Large intestine (tissue), 3 donors: ENCODE data around the gene GRIK5. TPM values are rescaled to one million over a fixed set of nuclear protein-coding genes. Genes with fewer than 3 reads are reported as not detected.

Experiments
- DNase-seq, 2 donors: peaks; one replicate each; pipeline versions ENCODE4 v3.0.0 to v3.0.0-alpha.2; 2013
- H3K27ac ChIP-seq: one replicate; pipeline ENCODE4 v1.5.1; 2013; ENCODE audit warnings: low read length
- H3K27me3 ChIP-seq: 2 replicates; pipeline ENCODE4 v1.6.1; 2013; ENCODE audit warnings: low read length; ENCODE audit not compliant: control insufficient read depth, insufficient read depth
- H3K36me3 ChIP-seq: 2 replicates; pipeline ENCODE4 v1.6.1; 2013; ENCODE audit warnings: low read length; ENCODE audit not compliant: control insufficient read depth, insufficient read depth
- H3K4me1 ChIP-seq: one replicate; pipeline ENCODE4 v1.6.1; 2013; ENCODE audit warnings: low read length; ENCODE audit not compliant: control insufficient read depth, insufficient read depth
- H3K4me3 ChIP-seq: one replicate; pipeline ENCODE4 v1.5.1; 2013; ENCODE audit warnings: low read length
- H3K9me3 ChIP-seq: one replicate; pipeline ENCODE4 v1.6.1; 2013; ENCODE audit warnings: mild to moderate bottlenecking, low read depth, low read length, moderate library complexity; ENCODE audit not compliant: control insufficient read depth
- WGBS: methylation state at CpG from one replicate; pipeline ENCODE4 v1.1.5; 2013; ENCODE audit warnings: low lambda C conversion rate; ENCODE audit not compliant: insufficient coverage; 5-methylcytosine and 5-hydroxymethylcytosine counted together
- polyA plus RNA-seq: library from polyadenylated mRNA; unstranded; fragments of 120-200 nt; gene quantifications from one replicate; pipeline ENCODE4 v1.2.1, GENCODE V29; 2013

Gene GRIK5
- polyA plus RNA-seq, 1 donor = 4.7 TPM

DNA sequence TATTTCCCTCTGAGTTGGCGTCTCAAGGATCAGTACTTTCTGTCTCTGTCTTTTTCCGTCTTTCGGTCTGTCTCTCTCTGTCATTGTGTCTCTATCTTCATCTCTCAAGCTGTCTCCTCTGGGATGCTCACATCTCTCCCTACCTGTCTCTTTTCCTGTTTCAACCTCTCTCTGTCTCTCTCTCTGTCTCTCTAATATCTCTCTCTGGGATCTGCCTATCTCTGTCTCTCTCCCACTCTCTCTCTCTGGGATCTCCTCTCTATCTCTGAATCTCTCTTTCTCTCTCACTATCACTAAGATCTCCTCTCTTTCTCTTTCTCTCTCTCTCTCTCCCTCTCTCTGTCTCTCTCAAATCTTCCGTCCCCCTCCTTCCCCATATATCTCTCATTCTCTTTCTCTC, 80.0 kb downstream of the GRIK5 start:
- DNase-seq = no peak
- Histone ChIP-seq H3K27ac (no peak overlapping the region), H3K4me3 (no peak overlapping the region), H3K4me1 (no peaks in the 10 kb centered on the region), H3K36me3 (no peaks in the 10 kb centered on the region), H3K27me3 (peaks cover 32% of the 10 kb centered on the region), H3K9me3 (no peaks in the 10 kb centered on the region)
- WGBS = 77% methylated on average over 3 of the region's 4 CpGs

DNA sequence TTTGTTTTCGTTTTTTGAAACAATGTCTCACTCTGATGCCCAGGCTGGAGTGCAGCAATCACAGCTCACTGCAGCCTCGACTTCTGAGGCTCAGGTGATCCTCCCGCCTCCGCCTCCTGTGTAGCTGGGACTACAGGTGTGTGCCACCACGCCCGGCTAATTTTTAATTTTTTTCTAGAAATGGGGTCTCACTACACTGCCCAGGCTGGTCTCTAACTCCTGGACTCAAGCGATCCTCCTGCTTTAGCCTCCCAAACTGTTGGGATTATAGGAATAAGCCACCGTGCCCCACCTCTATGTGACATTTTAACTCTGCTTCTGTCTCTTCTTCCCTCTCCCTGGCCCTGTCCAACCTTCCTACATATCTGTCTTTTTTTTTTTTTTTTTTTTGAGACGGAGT, 81.1 kb downstream of the GRIK5 start:
- Histone ChIP-seq H3K36me3 (no peaks in the 10 kb centered on the region), H3K4me1 (no peaks in the 10 kb centered on the region), H3K27ac (no peak overlapping the region), H3K4me3 (no peak overlapping the region), H3K9me3 (no peaks in the 10 kb centered on the region), H3K27me3 (peaks cover 23% of the 10 kb centered on the region)
- WGBS = 100% methylated on average over 1 of the region's 9 CpGs
- no peak for DNase-seq

GRCh38 chr19:41987141-41987860, 82.7 kb downstream of the GRIK5 start:
- DNase-seq = no peak
- Histone ChIP-seq H3K27me3 (peaks cover 11% of the 10 kb centered on the region), H3K27ac (no peak overlapping the region), H3K4me3 (no peak overlapping the region), H3K36me3 (no peaks in the 10 kb centered on the region), H3K4me1 (no peaks in the 10 kb centered on the region), H3K9me3 (no peaks in the 10 kb centered on the region)
- no CpG with 5 or more reads among the region's 10 CpGs for WGBS

- DNase-seq = no peak
- Histone ChIP-seq H3K4me1 (no peaks in the 10 kb centered on the region), H3K4me3 (no peak overlapping the region), H3K27ac (no peak overlapping the region), H3K9me3 (no peaks in the 10 kb centered on the region), H3K27me3 (no peaks in the 10 kb centered on the region), H3K36me3 (no peaks in the 10 kb centered on the region)
- no CpG with 5 or more reads among the region's 17 CpGs for WGBS
These were observed 85.0 kb downstream of the GRIK5 start for GRCh38 chr19:41984961-41985360.

DNA sequence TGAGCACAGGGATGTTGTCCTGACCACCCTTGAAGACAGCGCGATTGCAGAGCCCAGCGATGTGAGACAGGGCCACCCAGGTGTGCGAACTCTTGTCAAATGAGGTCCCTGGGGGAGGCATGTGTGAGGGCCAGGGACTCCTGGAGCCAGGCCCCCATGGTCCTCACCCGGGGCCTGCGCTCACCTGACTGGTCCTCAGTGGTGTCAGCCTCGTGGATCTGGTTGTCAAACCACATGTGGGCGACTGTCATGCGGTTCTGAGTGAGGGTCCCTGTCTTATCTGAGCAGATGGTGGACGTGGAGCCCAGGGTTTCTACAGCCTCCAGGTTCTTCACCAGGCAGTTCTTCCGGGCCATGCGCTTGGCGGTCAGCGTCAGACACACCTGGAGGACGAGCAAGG, 88.3 kb downstream of the GRIK5 start:
- Histone ChIP-seq H3K27me3 (no peaks in the 10 kb centered on the region), H3K4me1 (no peaks in the 10 kb centered on the region), H3K27ac (no peak overlapping the region), H3K9me3 (no peaks in the 10 kb centered on the region), H3K36me3 (no peaks in the 10 kb centered on the region), H3K4me3 (no peak overlapping the region)
- no peak for DNase-seq
- WGBS = no CpG with 5 or more reads among the region's 15 CpGs

DNA sequence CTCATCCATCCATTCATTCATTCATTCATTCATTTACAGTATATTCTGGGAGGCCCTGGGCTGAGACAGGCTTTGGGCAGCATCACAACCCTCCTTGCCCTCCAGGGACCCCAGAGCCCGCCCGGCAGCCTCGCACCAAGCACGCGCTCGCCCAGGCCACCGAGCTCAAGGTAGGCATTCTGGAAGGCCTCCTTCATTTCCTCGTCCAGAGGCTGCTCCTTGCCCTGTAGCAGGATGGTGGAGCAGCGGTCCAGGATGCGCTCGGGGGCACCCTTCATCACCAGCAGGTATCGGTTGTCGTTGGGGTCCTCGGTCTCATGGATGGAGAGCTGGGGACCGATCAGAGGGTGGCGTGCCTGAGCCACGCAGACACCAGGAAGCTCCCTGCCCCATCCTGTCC, 91.5 kb downstream of the GRIK5 start:
- Histone ChIP-seq H3K4me1 (no peaks in the 10 kb centered on the region), H3K36me3 (no peaks in the 10 kb centered on the region), H3K9me3 (no peaks in the 10 kb centered on the region), H3K27me3 (no peaks in the 10 kb centered on the region), H3K4me3 (no peak overlapping the region), H3K27ac (no peak overlapping the region)
- DNase-seq = no peak
- WGBS = no CpG with 5 or more reads among the region's 17 CpGs

GRCh38 chr19:41977916-41978315, 92.1 kb downstream of the GRIK5 start:
- no peaks in the 10 kb centered on the region for H3K9me3 ChIP-seq
- H3K4me1 ChIP-seq = no peaks in the 10 kb centered on the region
- H3K4me3 ChIP-seq = no peak overlapping the region
- DNase-seq = no peak
- H3K27me3 ChIP-seq = no peaks in the 10 kb centered on the region
- H3K27ac ChIP-seq = no peak overlapping the region
- no CpG with 5 or more reads among the region's 22 CpGs for WGBS
- no peaks in the 10 kb centered on the region for H3K36me3 ChIP-seq

DNA sequence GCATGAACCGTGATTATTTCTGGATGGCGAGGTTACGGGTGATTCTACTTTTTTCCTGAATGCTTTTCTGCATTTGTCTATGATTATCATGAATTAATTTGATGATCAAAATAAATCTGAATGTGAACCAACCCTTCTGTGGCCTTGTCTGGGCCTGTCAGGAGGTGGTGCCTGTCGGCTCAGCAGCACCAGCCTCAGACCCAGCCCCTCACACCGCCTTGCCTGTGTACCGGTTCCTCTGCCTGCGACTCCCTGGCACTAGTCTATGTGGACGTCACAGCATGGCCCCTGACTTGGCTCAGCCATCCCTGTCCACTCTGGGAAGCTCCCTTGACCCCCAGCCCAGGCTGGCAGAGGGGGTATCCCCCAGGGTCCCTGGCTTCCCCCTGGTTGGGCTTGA, 95.4 kb downstream of the GRIK5 start:
- Histone ChIP-seq H3K36me3 (no peaks in the 10 kb centered on the region), H3K27ac (no peak overlapping the region), H3K4me1 (no peaks in the 10 kb centered on the region), H3K27me3 (no peaks in the 10 kb centered on the region), H3K4me3 (no peak overlapping the region), H3K9me3 (no peaks in the 10 kb centered on the region)
- DNase-seq = no peak
- 93% methylated on average over 2 of the region's 8 CpGs for WGBS

- no peak for DNase-seq
- no CpG with 5 or more reads among the region's 11 CpGs for WGBS
- H3K4me3 ChIP-seq = no peak overlapping the region
- H3K9me3 ChIP-seq = no peaks in the 10 kb centered on the region
- no peaks in the 10 kb centered on the region for H3K36me3 ChIP-seq
- H3K27ac ChIP-seq = no peak overlapping the region
- no peaks in the 10 kb centered on the region for H3K27me3 ChIP-seq
- H3K4me1 ChIP-seq = peaks cover 8% of the 10 kb centered on the region
These were observed 98.6 kb downstream of the GRIK5 start for GRCh38 chr19:41971363-41971762.

GRCh38 chr19:41969772-41970458, 100.1 kb downstream of the GRIK5 start:
- H3K27ac ChIP-seq = no peak overlapping the region
- WGBS = no CpG with 5 or more reads among the region's 19 CpGs
- H3K9me3 ChIP-seq = no peaks in the 10 kb centered on the region
- no peaks in the 10 kb centered on the region for H3K27me3 ChIP-seq
- no peak for DNase-seq
- peaks cover 8% of the 10 kb centered on the region for H3K4me1 ChIP-seq
- no peaks in the 10 kb centered on the region for H3K36me3 ChIP-seq
- H3K4me3 ChIP-seq = no peak overlapping the region
